ENCODE measurements around the gene TAF7. TPM values are rescaled to one million over a fixed set of nuclear protein-coding genes. Genes with fewer than 3 reads are reported as not detected.

The TAF7 gene
- total and polyA plus RNA-seq, 9 of the 15 experiments (the other 6 are each of a cell fraction or from before 2014, with no cell fraction given) = 51.6 to 116 (median 73.3) TPM

GRCh38 chr5:141338538-141339306 is 18.1 kb upstream of the TAF7 start, which contains the start of gene PCDHGA2 (continued):
- no peak for TF ChIP-seq RFX1 (IDR thresholded peaks at IDR 0.05)
- TF ChIP-seq CC2D1A (IDR thresholded peaks at IDR 0.05) = no peak
- TF ChIP-seq YY1 (IDR thresholded peaks at IDR 0.05; ENCODE audit: borderline replicate concordance in 1 of 3, control insufficient read depth in 1 of 3, extremely low read depth in 1 of 3, insufficient read depth in 3 of 3, insufficient read length in 1 of 3, insufficient replicate concordance in 2 of 3, low read depth in 1 of 3, low read length in 2 of 3) = peak in 2 of 3 experiments; percentile 28 to 62
- no peak for TF ChIP-seq ZNF239 (CRISPR knock-in tag; IDR thresholded peaks at IDR 0.05)
- TF ChIP-seq SMARCA5 (IDR thresholded peaks at IDR 0.05) = no peak
- TF ChIP-seq ZFP91 (CRISPR knock-in tag; IDR thresholded peaks at IDR 0.05) = no peak
- 0 out of 2 replicates have a peak, but pooled peaks have one; percentile 7 for TF ChIP-seq SMC3 (conservative IDR thresholded peaks at IDR 0.05; ENCODE audit: insufficient read depth, low read depth, low read length)
- no peak for TF ChIP-seq CEBPG (CRISPR knock-in tag; IDR thresholded peaks at IDR 0.05)
- TF ChIP-seq CEBPG (tag; conservative IDR thresholded peaks at IDR 0.05 in 1 of 2, IDR thresholded peaks at IDR 0.05 in 1 of 2) = peak in 1 of 2 experiments; percentile 33; a peak in 1 of 4 replicates
- peak; percentile 35 to 50; a peak in 3 of 4 replicates for TF ChIP-seq RAD21 (CRISPR knock-in tag; conservative IDR thresholded peaks at IDR 0.05 in 1 of 2, IDR thresholded peaks at IDR 0.05 in 1 of 2)
- no peak for TF ChIP-seq BCOR (IDR thresholded peaks at IDR 0.05)
- TF ChIP-seq CREB1 (IDR thresholded peaks at IDR 0.05) = no peak
- no peak for TF ChIP-seq CREB1 (CRISPR knock-in tag; IDR thresholded peaks at IDR 0.05)
- 0 out of 4 replicates have a peak, but pooled peaks of 1 of the 2 experiments have one; percentile 11 for TF ChIP-seq MAZ (CRISPR knock-in tag; conservative IDR thresholded peaks at IDR 0.05 in 1 of 2, IDR thresholded peaks at IDR 0.05 in 1 of 2)
- no peak for TF ChIP-seq POLR2A (conservative IDR thresholded peaks at IDR 0.05)
- TF ChIP-seq ZNF24 (IDR thresholded peaks at IDR 0.05) = no peak
- TF ChIP-seq U2AF2 (optimal IDR thresholded peaks at IDR 0.05; ENCODE audit: low read depth, low read length) = no peak
- TF ChIP-seq NONO (IDR thresholded peaks at IDR 0.05; ENCODE audit: low read depth in 2 of 2, low read length in 1 of 2) = no peak
- peak; percentile 79 to 84 (median 82) for TF ChIP-seq CTCF (IDR thresholded peaks at IDR 0.05 in 2 of 3, conservative IDR thresholded peaks at IDR 0.05 in 1 of 3; ENCODE audit: insufficient read depth in 2 of 3, low read depth in 1 of 3, low read length in 3 of 3)
- TF ChIP-seq L3MBTL2 (IDR thresholded peaks at IDR 0.05) = peak; percentile 30; the same call in 1 of the 2 replicates
- no peak for TF ChIP-seq KDM5B (IDR thresholded peaks at IDR 0.05; ENCODE audit: insufficient replicate concordance, low read depth, low read length)
- no peak for TF ChIP-seq NR2F6 (CRISPR knock-in tag; IDR thresholded peaks at IDR 0.05)
- TF ChIP-seq NFXL1 (CRISPR knock-in tag; IDR thresholded peaks at IDR 0.05) = no peak
- peak; percentile 62 for TF ChIP-seq HNRNPLL (IDR thresholded peaks at IDR 0.05; ENCODE audit: low read depth, low read length, poor library complexity, severe bottlenecking)
- no peak for TF ChIP-seq KLF1 (tag; IDR thresholded peaks at IDR 0.05)
- no peak for TF ChIP-seq ZBTB8A (IDR thresholded peaks at IDR 0.05; ENCODE audit: partially characterized antibody)
